Measurements from ENCODE around the gene RUBCN. TPM values are rescaled to one million over a fixed set of nuclear protein-coding genes. Genes with fewer than 3 reads are reported as not detected.

RUBCN gene
- total RNA-seq = 10 to 100 TPM; 36.8 to 56.7 (median 46.4) TPM

DNA sequence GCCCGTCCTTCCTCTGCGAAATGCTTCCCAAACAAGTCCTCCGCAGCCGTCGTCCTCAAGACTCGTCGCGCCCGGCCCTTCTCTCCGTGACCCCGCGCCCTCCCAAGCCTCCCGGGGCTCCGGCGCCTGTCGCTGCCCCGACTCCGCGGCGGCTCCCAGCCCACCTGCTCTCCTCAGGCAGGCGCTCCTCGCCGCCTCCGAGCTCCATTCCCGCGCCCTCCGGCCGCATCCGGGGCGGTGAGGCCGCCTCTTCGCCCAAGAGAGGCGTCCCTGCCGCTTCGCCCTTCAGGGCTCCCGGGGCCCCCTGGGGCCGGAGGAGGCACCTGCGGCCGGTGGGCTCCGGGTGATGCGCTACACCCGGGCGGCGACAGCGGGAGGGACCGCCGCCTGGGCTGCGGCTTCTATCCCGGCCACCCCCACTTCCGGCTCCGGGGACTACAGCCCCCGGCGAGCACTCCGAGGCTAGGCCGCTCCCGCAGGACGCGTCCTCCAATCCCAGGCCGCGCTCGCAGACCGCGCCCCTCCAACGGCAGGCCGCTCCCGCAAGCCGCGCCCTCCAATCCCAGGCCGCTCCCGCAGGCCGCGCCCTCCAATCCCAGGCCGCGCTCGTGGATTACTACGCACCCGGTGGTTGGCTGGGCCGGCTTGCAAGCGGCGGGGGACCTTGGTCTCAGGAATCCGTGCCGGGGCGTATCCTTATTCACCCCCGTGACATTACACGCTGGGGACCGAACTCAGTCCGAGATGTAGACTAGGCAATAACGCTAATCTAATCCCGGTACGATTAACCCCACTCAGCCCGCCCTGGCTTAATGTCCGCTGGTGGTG, at the start of gene RUBCN:
Gene RUBCN (minus strand): TSS at position 414 of the 828 bp plus-strand sequence. CDS start 185 bp downstream, at position 229.
- intact Hi-C loops (cut with DNase I) = no loop called here
- WGBS, 2 donors = 0 to 1% methylated on average over 30 to 37 of the region's 92 CpGs
- Histone ChIP-seq H3K27me3 (no peaks in the 10 kb centered on the region), H3K4me1 (peaks cover 7 to 16% of the 10 kb centered on the region in 2 donors), H3K9me3 (no peaks in the 10 kb centered on the region), H3K36me3 (no peaks in the 10 kb centered on the region), H3K27ac (peak within 1 kb of the TSS; percentile 64 to 92 (median 81)), H3K4me3 (replicated peaks in 1 of 3) (peak within 1 kb of the TSS; percentile 21 to 98 (median 90))
- TF ChIP-seq POLR2A (IDR thresholded peaks at IDR 0.05) (peak in 1 of 2 donors; percentile 71), CTCF (IDR thresholded peaks at IDR 0.05) (no peak)
- DNase-seq = peak; percentile 95 to 97

DNA sequence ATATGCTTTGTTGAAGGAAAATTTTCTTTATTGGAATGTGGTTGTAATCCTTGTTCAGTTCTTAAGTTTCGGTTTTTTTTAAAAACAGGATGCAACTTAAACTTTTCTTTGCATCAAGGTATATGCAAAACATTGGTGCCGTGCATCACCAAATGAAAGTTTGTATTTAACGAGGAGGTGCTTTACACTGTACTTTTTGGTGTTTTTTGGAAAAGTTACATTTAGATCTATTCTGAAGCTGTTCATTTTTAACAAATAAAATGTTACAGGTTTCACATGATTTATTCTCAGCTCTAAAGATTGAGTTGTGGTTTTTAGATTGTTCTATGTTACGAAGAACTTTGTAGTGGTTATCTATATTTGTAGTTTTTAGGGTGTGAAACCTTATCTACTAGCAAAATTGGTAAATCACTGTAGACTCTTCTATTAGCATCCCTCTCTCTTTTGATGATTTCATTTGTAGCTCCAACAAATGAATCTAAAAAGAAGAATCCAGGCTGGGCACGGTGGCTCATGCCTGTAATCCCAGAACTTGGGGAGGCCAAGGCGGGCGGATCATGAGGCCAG, 47.4 kb upstream of the RUBCN start:
- TF ChIP-seq POLR2A (IDR thresholded peaks at IDR 0.05) = no peak
- TF ChIP-seq CTCF (IDR thresholded peaks at IDR 0.05) = no peak
- no peaks in the 10 kb centered on the region for H3K27me3 ChIP-seq
- no peak overlapping the region for H3K4me3 ChIP-seq (replicated peaks in 1 of 3)
- no peaks in the 10 kb centered on the region for H3K4me1 ChIP-seq
- H3K27ac ChIP-seq = no peak overlapping the region
- no peaks in the 10 kb centered on the region for H3K9me3 ChIP-seq
- intact Hi-C loops (cut with DNase I) = no loop called here
- H3K36me3 ChIP-seq = peaks cover 0 to 18% of the 10 kb centered on the region in 2 donors
- 96 to 97% methylated on average over 7 of the region's 7 CpGs for WGBS, 2 donors
- DNase-seq = no peak

GRCh38 chr3:197782230-197782629, 45.5 kb upstream of the RUBCN start:
- TF ChIP-seq CTCF (IDR thresholded peaks at IDR 0.05) (no peak), POLR2A (IDR thresholded peaks at IDR 0.05) (no peak)
- Histone ChIP-seq H3K27ac (no peak overlapping the region), H3K9me3 (no peaks in the 10 kb centered on the region), H3K36me3 (peaks cover 15 to 37% of the 10 kb centered on the region in 2 donors), H3K4me3 (replicated peaks in 1 of 3) (no peak overlapping the region), H3K27me3 (no peaks in the 10 kb centered on the region), H3K4me1 (no peaks in the 10 kb centered on the region)
- 80 to 85% methylated on average over 4 of the region's 4 CpGs for WGBS, 2 donors
- DNase-seq = no peak
- intact Hi-C loops (cut with DNase I) = no loop called here

DNA sequence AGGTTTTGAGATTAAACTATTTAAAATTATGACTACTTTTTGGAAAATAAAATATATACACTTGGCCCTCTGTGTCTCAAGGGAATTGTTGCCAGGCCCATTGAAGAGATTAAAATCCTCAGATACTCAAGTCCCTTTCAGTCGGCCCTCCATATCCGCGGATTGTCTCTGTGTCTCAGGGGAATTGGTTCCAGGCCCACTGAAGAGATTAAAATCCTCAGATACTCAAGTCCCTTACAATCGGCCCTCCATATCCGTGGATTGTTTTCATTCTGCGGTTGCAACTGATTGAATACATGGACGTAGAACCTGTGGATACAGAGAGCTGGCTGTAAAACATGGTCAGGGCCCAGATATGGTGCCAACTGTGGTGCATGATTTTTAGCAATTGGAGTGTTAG, 38.6 kb upstream of the RUBCN start:
- intact Hi-C loops (cut with DNase I) = no loop called here
- H3K36me3 ChIP-seq = peaks cover 47 to 73% of the 10 kb centered on the region in 2 donors
- WGBS, 2 donors = 77 to 82% methylated on average over 7 of the region's 7 CpGs

DNA sequence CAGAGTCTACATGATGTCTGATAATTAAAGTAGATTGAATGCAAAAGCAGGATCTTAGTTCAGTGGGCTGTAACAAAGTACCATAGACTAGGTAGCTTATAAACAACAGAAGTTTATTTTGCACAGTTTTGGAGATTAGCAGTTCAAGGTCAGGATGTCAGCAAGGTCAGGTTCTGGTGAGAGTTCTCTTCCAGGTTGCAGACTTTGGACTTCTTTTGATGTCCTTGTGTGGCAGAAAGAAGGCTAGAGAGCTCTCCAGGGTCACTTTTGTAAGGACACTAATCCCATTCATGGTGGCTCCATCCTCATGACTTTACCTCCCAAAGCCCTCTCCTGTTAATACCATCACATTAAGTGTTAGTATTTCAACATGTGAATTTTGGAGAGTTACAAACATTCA, 25.1 kb upstream of the RUBCN start:
- intact Hi-C loops (cut with DNase I) = no loop called here
- H3K9me3 ChIP-seq = no peaks in the 10 kb centered on the region
- H3K4me3 ChIP-seq (replicated peaks in 1 of 3) = no peak overlapping the region
- no peaks in the 10 kb centered on the region for H3K27me3 ChIP-seq
- H3K4me1 ChIP-seq = no peaks in the 10 kb centered on the region
- no peak overlapping the region for H3K27ac ChIP-seq
- no peak for DNase-seq
- TF ChIP-seq CTCF (IDR thresholded peaks at IDR 0.05) (no peak), POLR2A (IDR thresholded peaks at IDR 0.05) (no peak)
- peaks cover 18 to 25% of the 10 kb centered on the region in 2 donors for H3K36me3 ChIP-seq

More for the DNA sequence above, 38.6 kb upstream of the RUBCN start:
- Histone ChIP-seq H3K9me3 (no peaks in the 10 kb centered on the region), H3K4me3 (replicated peaks in 1 of 3) (no peak overlapping the region), H3K27me3 (no peaks in the 10 kb centered on the region), H3K27ac (no peak overlapping the region), H3K4me1 (no peaks in the 10 kb centered on the region)
- DNase-seq = no peak
- TF ChIP-seq POLR2A (IDR thresholded peaks at IDR 0.05) = no peak
